PC-3 (cell line): ENCODE measurements around the gene PALS2. TPM values are rescaled to one million over a fixed set of nuclear protein-coding genes. Genes with fewer than 3 reads are reported as not detected.

Experiments used
- ATAC-seq: fragments of 200-7000 bp; cut with Tn5 transposase; 2 replicates; pipeline ENCODE4 v1.9.1; 2020; ENCODE audit warnings: mild to moderate bottlenecking, moderate library complexity
- Bru-seq: library from RNA; stranded (reverse); fragments of 400-500 nt; gene quantifications from one replicate; lab custom pipeline; 2021; lab: Mats Ljungman, UMichigan
- BruChase-seq, 2 experiments: library from RNA; stranded (reverse); fragments of 400-500 nt; gene quantifications; one replicate each; lab custom pipeline; 2021; lab: Mats Ljungman, UMichigan
- BruUV-seq: library from RNA; stranded (reverse); fragments of 400-500 nt; replicated peaks from 2 replicates; lab custom pipeline; 2021; lab: Mats Ljungman, UMichigan
- CTCF ChIA-PET: fragments of 300-600 bp; sonication (Branson Sonifier 250); formaldehyde crosslinking; loops from one replicate; lab custom pipeline; 2022; ENCODE audit warnings: antibody characterized with exemption; lab: Charles Lee
- POLR2A ChIA-PET: fragments of 300-600 bp; sonication (Branson Sonifier 250); formaldehyde crosslinking; loops from one replicate; lab custom pipeline; 2022; ENCODE audit warnings: antibody characterized with exemption; ENCODE audit not compliant: unreplicated experiment; lab: Charles Lee
- DNase-seq: peaks from one replicate; pipeline ENCODE4 v3.0.0-alpha.2; 2015
- H2AFZ ChIP-seq: fragments of 300-600 bp; sonication (generic); 2 replicates; pipeline ENCODE4 v1.6.0; 2016; ENCODE audit warnings: antibody characterized with exemption, low read length
- H3F3A ChIP-seq: fragments of 300-600 bp; sonication (generic); one replicate; pipeline ENCODE4 v1.6.0; 2017; ENCODE audit warnings: antibody characterized with exemption, low read length, control low read depth, mild to moderate bottlenecking; ENCODE audit not compliant: unreplicated experiment
- H3K27ac ChIP-seq: fragments of 300-600 bp; sonication (generic); 2 replicates; pipeline ENCODE4 v1.5.1; 2016; ENCODE audit warnings: mild to moderate bottlenecking, low read length
- H3K27me3 ChIP-seq: fragments of 300-600 bp; sonication (generic); 2 replicates; pipeline ENCODE4 v1.6.1; 2016; ENCODE audit warnings: low read length, mixed read lengths
- H3K36me3 ChIP-seq: fragments of 300-600 bp; sonication (generic); 2 replicates; pipeline ENCODE4 v1.6.1; 2016; ENCODE audit warnings: low read depth, mixed run types, low read length, mixed read lengths
- H3K4me1 ChIP-seq: fragments of 300-600 bp; sonication (generic); 2 replicates; pipeline ENCODE4 v1.5.1; 2016; ENCODE audit warnings: low read length; ENCODE audit not compliant: insufficient read depth
- H3K4me2 ChIP-seq: fragments of 300-600 bp; sonication (generic); 2 replicates; pipeline ENCODE4 v1.6.0; 2016; ENCODE audit warnings: low read length
- H3K4me3 ChIP-seq: fragments of 300-600 bp; sonication (generic); 2 replicates; pipeline ENCODE4 v1.5.1; 2016; ENCODE audit warnings: mild to moderate bottlenecking, low read length, mixed read lengths
- H3K79me2 ChIP-seq: fragments of 300-600 bp; sonication (generic); 2 replicates; pipeline ENCODE4 v1.6.1; 2017; ENCODE audit warnings: low read length, mixed read lengths
- H3K9ac ChIP-seq: fragments of 300-600 bp; sonication (generic); 2 replicates; pipeline ENCODE4 v1.6.0; 2016; ENCODE audit warnings: mild to moderate bottlenecking, low read length
- H3K9me2 ChIP-seq: fragments of 300-600 bp; sonication (generic); replicated peaks from 2 replicates; pipeline ENCODE4 v1.6.1; 2016; ENCODE audit warnings: mixed run types, low read length, mixed read lengths
- H3K9me3 ChIP-seq: fragments of 300-600 bp; sonication (generic); 2 replicates; pipeline ENCODE4 v1.6.1; 2016; ENCODE audit warnings: low read length, mixed read lengths
- H4K20me1 ChIP-seq: fragments of 300-600 bp; sonication (generic); 2 replicates; pipeline ENCODE4 v1.6.1; 2016; ENCODE audit warnings: low read length, mixed read lengths
- CTCF ChIP-seq: fragments of 300-600 bp; sonication (generic); conservative IDR thresholded peaks from 2 replicates; pipeline ENCODE4 v1.5.1; 2017; ENCODE audit warnings: antibody characterized with exemption, low read depth, mild to moderate bottlenecking, low read length
- EZH2 ChIP-seq: fragments of 300-600 bp; sonication (generic); IDR thresholded peaks from one replicate; pipeline ENCODE4 v1.6.1; 2017; ENCODE audit warnings: antibody characterized with exemption, mild to moderate bottlenecking, low read length; ENCODE audit not compliant: unreplicated experiment
- EZH2phosphoT487 ChIP-seq: fragments of 300-600 bp; sonication (generic); IDR thresholded peaks from 2 replicates; pipeline ENCODE4 v1.6.1; 2018; ENCODE audit warnings: mild to moderate bottlenecking, antibody characterized with exemption, low read length, borderline replicate concordance
- intact Hi-C: fragments of 100-400 bp; cut with micrococcal nuclease; formaldehyde crosslinking; loops from 2 replicates; pipeline ENCODE4 v1.9.0; 2023
- long read RNA-seq: library from polyadenylated mRNA; unstranded; transcript quantifications from one replicate; pipeline ENCODE4 v2.0.0, GENCODE V29; 2021; ENCODE audit not compliant: unreplicated experiment
- total RNA-seq: library from RNA; depleted of rRNA; stranded (reverse); fragments of >200 nt; gene quantifications from 2 replicates; pipeline ENCODE4 v1.2.3, GENCODE V29; 2014; rRNA removed

PALS2 gene
- total RNA-seq (10.8 and 15.3 TPM in 2 replicates), Bru-seq, nascent RNA (percentile 75 among the genes with signal in this experiment), BruChase-seq, experiment 1, labeled RNA remaining after a 6-hour chase (percentile 65 among the genes with signal in this experiment), BruChase-seq, experiment 2, labeled RNA remaining after a 2-hour chase (percentile 74 among the genes with signal in this experiment)
- long read RNA-seq, full-length matches to known transcripts = 11 of 25 reads
- long read RNA-seq, partial matches to known transcripts = 6 of 25 reads
- long read RNA-seq, other reads (novel, unspliced or antisense) = 8 of 25 reads

DNA sequence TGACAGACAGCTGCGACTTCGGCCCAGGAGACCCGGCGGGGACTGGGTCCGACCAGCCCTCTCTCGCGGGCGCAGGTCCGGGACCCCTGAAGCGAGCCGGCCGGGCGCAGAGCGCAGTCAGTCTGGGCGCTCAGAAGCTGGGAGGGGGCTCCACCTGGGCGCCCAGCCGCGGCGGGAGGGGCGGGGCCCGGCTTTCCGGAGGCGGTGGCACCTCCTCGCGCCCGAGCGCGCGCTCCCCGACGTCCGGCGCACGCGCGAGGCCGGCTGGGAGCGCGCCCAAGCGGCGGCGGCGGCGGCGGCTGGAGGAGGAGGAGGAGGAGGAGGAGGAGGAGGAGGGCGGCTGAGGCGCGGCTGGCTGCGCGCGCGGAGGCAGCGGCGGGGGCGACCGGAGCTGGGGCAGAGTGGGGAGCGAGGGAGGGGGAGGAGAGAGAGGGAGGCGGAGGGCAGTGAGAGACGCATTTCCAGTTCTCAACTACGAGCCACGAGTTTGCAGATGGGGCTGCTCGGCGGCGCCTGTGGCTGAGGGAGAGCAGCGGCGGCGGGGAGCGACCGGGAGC, at the start of gene PALS2:
Gene PALS2 (plus strand): TSS at position 456 of the 557 bp plus-strand sequence. CDS start 50,216 bp downstream, outside the sequence.
- Histone ChIP-seq H2AFZ (peak within 1 kb of the TSS; percentile 97), H3K27ac (peak within 1 kb of the TSS; percentile 64), H3K9me3 (no peaks in the 10 kb centered on the region), H3K79me2 (peaks cover 43% of the 10 kb centered on the region), H3K36me3 (no peaks in the 10 kb centered on the region), H4K20me1 (peaks cover 18% of the 10 kb centered on the region), H3K9me2 (no peaks in the 10 kb centered on the region), H3K4me3 (peak within 1 kb of the TSS; percentile 97), H3K4me2 (peak within 1 kb of the TSS; percentile 95), H3K27me3 (peaks cover 26% of the 10 kb centered on the region), H3K4me1 (peaks cover 18% of the 10 kb centered on the region), H3K9ac (peak within 1 kb of the TSS; percentile 78), H3F3A (no peaks in the 10 kb centered on the region)
- TF ChIP-seq EZH2 (no peak), EZH2phosphoT487 (no peak), CTCF (no peak)
- no TSS peak for BruUV-seq
- ATAC-seq = peak; percentile 45
- peak; percentile 77 for DNase-seq
- intact Hi-C loops = loop anchor here (5.0 to 10.0 kb wide), 3 partner anchors 171 to 998 kb away; no protein-coding TSS in a partner anchor
- ChIA-PET POLR2A (interaction anchor here (0.6 kb wide), 1 partner anchor 435 kb away, joined by 3 read pairs; no protein-coding TSS in a partner anchor), CTCF (interaction anchor here (0.5 kb wide), 1 partner anchor 731 kb away, joined by 3 read pairs; no protein-coding TSS in a partner anchor)

- CTCF ChIA-PET = no interaction called here
- Histone ChIP-seq H3K4me1 (no peaks in the 10 kb centered on the region), H3K4me2 (no peak overlapping the region), H3K4me3 (no peak overlapping the region), H3K27ac (no peak overlapping the region), H4K20me1 (no peaks in the 10 kb centered on the region), H3F3A (no peaks in the 10 kb centered on the region), H2AFZ (no peak overlapping the region), H3K9ac (no peak overlapping the region), H3K9me2 (no peaks in the 10 kb centered on the region), H3K27me3 (peaks cover 63% of the 10 kb centered on the region), H3K79me2 (no peaks in the 10 kb centered on the region), H3K36me3 (no peaks in the 10 kb centered on the region), H3K9me3 (no peaks in the 10 kb centered on the region)
- POLR2A ChIA-PET = no interaction called here
- intact Hi-C loops = no loop called here
- no TSS peak for BruUV-seq
- no peak for TF ChIP-seq CTCF
- no peak for TF ChIP-seq EZH2
- TF ChIP-seq EZH2phosphoT487 = no peak
- ATAC-seq (no peak), DNase-seq (no peak)
Observed at GRCh38 chr7:24531255-24531654, 42.0 kb upstream of the PALS2 start.
